Left renal cortex interstitium (tissue), 4 donors: ENCODE measurements around the gene KDELR1. TPM values are rescaled to one million over a fixed set of nuclear protein-coding genes. Genes with fewer than 3 reads are reported as not detected.
"Not testable (repeated sequence)": the region's sequence is repeated elsewhere in the genome, so short reads cannot be mapped to it uniquely, and the experiment has no call there.

Experiments used
- DNase-seq, 4 donors: peaks; one replicate each; pipeline ENCODE4 v3.0.0-alpha.2; 2013; ENCODE audit warnings: low read depth in 4 of 4, low spot score in 2 of 4, missing footprints in 1 of 4
- polyA plus RNA-seq, 4 donors: library from polyadenylated mRNA; unstranded; fragments of 120-200 nt; gene quantifications; one replicate each; pipeline ENCODE4 v1.2.1, GENCODE V29; 2013; ENCODE audit not compliant: insufficient read length in 4 of 4

KDELR1 gene
- polyA plus RNA-seq, 4 donors: 208 to 244 (median 234) TPM

- no peak for DNase-seq
Measured at GRCh38 chr19:48398102-48398374, 6.7 kb upstream of the KDELR1 start.

GRCh38 chr19:48397263-48398101 lies 6.1 kb upstream of the KDELR1 start:
- DNase-seq: no peak

GRCh38 chr19:48396824-48397176 lies 5.4 kb upstream of the KDELR1 start:
- no peak for DNase-seq

GRCh38 chr19:48396016-48396823 lies 4.9 kb upstream of the KDELR1 start:
- DNase-seq: no peak

GRCh38 chr19:48395499-48395898 lies 4.1 kb upstream of the KDELR1 start:
- DNase-seq: no peak

GRCh38 chr19:48395170-48395455 lies 3.8 kb upstream of the KDELR1 start:
- no peak for DNase-seq

- no peak for DNase-seq
Measured at GRCh38 chr19:48394331-48395169, 3.2 kb upstream of the KDELR1 start.

- no peak for DNase-seq
Measured at GRCh38 chr19:48393559-48394330, 2.4 kb upstream of the KDELR1 start, which contains the start of gene GRIN2D. GRIN2D (plus strand) TSS chr19:48393668; CDS start chr19:48398393, 4,725 bp downstream.

GRCh38 chr19:48392860-48393558 lies 1.7 kb upstream of the KDELR1 start:
- no peak for DNase-seq

GRCh38 chr19:48392006-48392344 lies 624 bp upstream of the KDELR1 start:
- not testable (repeated sequence) for DNase-seq

- peak in 2 of 4 donors; percentile 44 to 48 for DNase-seq
Measured at GRCh38 chr19:48390188-48391099, 907 bp downstream of the KDELR1 start.

GRCh38 chr19:48386981-48387380 lies 4.4 kb downstream of the KDELR1 start:
- no peak for DNase-seq

GRCh38 chr19:48385461-48386087 lies 5.8 kb downstream of the KDELR1 start:
- no peak for DNase-seq

GRCh38 chr19:48382286-48382685 lies 9.1 kb downstream of the KDELR1 start:
- no peak for DNase-seq

- DNase-seq: no peak
Measured at GRCh38 chr19:48381178-48381950, 10.0 kb downstream of the KDELR1 start.

- no peak for DNase-seq
Measured at GRCh38 chr19:48379058-48379457, 12.3 kb downstream of the KDELR1 start.

GRCh38 chr19:48378194-48378570 lies 13.2 kb downstream of the KDELR1 start:
- DNase-seq: no peak

- no peak for DNase-seq
Measured at GRCh38 chr19:48373567-48373966, 17.8 kb downstream of the KDELR1 start.
